ENCODE results near the gene AGAP1.

DNA sequence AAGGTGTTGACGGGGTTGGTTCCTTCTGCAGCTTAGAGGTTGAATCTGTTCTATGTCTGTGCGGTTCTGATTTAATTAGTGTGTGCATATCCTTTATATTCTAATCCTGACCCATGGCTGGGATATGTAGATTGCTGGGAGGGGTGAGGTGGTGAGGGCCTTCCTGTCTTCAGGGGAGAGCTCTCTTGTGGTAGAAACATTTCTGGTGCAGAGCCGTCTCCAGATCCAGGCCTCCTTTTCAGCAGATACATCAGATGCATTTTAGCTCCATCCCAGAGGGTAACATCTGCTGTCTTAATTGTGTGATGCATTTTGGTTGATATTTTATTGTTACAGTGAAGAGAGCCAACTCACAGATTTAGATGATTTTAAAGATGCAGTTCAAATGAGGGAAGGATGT is 227.8 kb downstream of the AGAP1 start:
- TF ChIP-seq EZH2phosphoT487 (IDR thresholded peaks at IDR 0.05; ENCODE audit: borderline replicate concordance, low read length) (no peak), CTCF (IDR thresholded peaks at IDR 0.05; ENCODE audit: low read depth, low read length, poor library complexity, severe bottlenecking) (no peak)

All from DOHH2 (cell line).